ENCODE data around the gene ZBTB20. TPM values are rescaled to one million over a fixed set of nuclear protein-coding genes. Genes with fewer than 3 reads are reported as not detected.

ZBTB20 gene
- total and polyA plus RNA-seq, 12 donors = 2.8 to 167 (median 108) TPM

GRCh38 chr3:114718071-114718897 lies 428.8 kb downstream of the ZBTB20 start:
- Histone ChIP-seq H3K4me1 (replicated peaks in 1 of 2) (peaks cover 0 to 13% of the 10 kb centered on the region in 2 donors), H3K36me3 (replicated peaks in 1 of 2) (no peaks in the 10 kb centered on the region), H3K4me3 (no peak overlapping the region), H3K9me3 (replicated peaks in 1 of 3) (no peaks in the 10 kb centered on the region), H3K27me3 (no peaks in the 10 kb centered on the region), H3K27ac (no peak overlapping the region)
- WGBS, 4 donors = 77 to 80% (median 79%) methylated on average over 7 of the region's 7 CpGs
- intact Hi-C loops (cut with DNase I) = no loop called here
- no peak for TF ChIP-seq CTCF (IDR thresholded peaks at IDR 0.05)
- no peak for TF ChIP-seq POLR2A (IDR thresholded peaks at IDR 0.05)
- DNase-seq = no peak

GRCh38 chr3:114716916-114717315 lies 430.2 kb downstream of the ZBTB20 start:
- TF ChIP-seq CTCF (IDR thresholded peaks at IDR 0.05) (no peak), POLR2A (IDR thresholded peaks at IDR 0.05) (no peak)
- H3K36me3 ChIP-seq (replicated peaks in 1 of 2) = no peaks in the 10 kb centered on the region
- no peaks in the 10 kb centered on the region for H3K9me3 ChIP-seq (replicated peaks in 1 of 3)
- no peaks in the 10 kb centered on the region for H3K27me3 ChIP-seq
- H3K4me1 ChIP-seq (replicated peaks in 1 of 2) = peaks cover 0 to 13% of the 10 kb centered on the region in 2 donors
- no peak overlapping the region for H3K4me3 ChIP-seq
- no peak overlapping the region for H3K27ac ChIP-seq
- DNase-seq = no peak
- intact Hi-C loops (cut with DNase I) = no loop called here

GRCh38 chr3:114716126-114716525 lies 431.0 kb downstream of the ZBTB20 start:
- TF ChIP-seq POLR2A (IDR thresholded peaks at IDR 0.05) (no peak), CTCF (IDR thresholded peaks at IDR 0.05) (no peak)
- DNase-seq = no peak
- Histone ChIP-seq H3K36me3 (replicated peaks in 1 of 2) (no peaks in the 10 kb centered on the region), H3K4me3 (no peak overlapping the region), H3K27me3 (no peaks in the 10 kb centered on the region), H3K4me1 (replicated peaks in 1 of 2) (peaks cover 0 to 8% of the 10 kb centered on the region in 2 donors), H3K9me3 (replicated peaks in 1 of 3) (no peaks in the 10 kb centered on the region), H3K27ac (no peak overlapping the region)
- 79 to 83% (median 82%) methylated on average over 5 of the region's 5 CpGs for WGBS, 4 donors
- intact Hi-C loops (cut with DNase I) = no loop called here

GRCh38 chr3:114714957-114715460 lies 432.1 kb downstream of the ZBTB20 start:
- TF ChIP-seq POLR2A (IDR thresholded peaks at IDR 0.05) (no peak), CTCF (IDR thresholded peaks at IDR 0.05) (no peak)
- Histone ChIP-seq H3K9me3 (replicated peaks in 1 of 3) (no peaks in the 10 kb centered on the region), H3K4me3 (no peak overlapping the region), H3K36me3 (replicated peaks in 1 of 2) (no peaks in the 10 kb centered on the region), H3K4me1 (replicated peaks in 1 of 2) (peaks cover 0 to 7% of the 10 kb centered on the region in 2 donors), H3K27me3 (no peaks in the 10 kb centered on the region), H3K27ac (no peak overlapping the region)
- intact Hi-C loops (cut with DNase I) = no loop called here
- WGBS, 4 donors = 88 to 93% (median 90%) methylated on average over 7 of the region's 7 CpGs
- no peak for DNase-seq
